Stimulated activated CD4-positive, alpha-beta T cell treated with anti-CD3 and anti-CD28 coated beads, Interleukin-1b, Interleukin-23, amount 100 ng/mL, for 48 hours (primary cell): ENCODE data around the gene SDHAF1.
A peak's percentile ranks its signal among the peaks of the same experiment; 100 is the strongest.
"Not testable (repeated sequence)": the region's sequence is repeated elsewhere in the genome, so short reads cannot be mapped to it uniquely, and the experiment has no call there.

Experiments
- DNase-seq: peaks from one replicate; pipeline ENCODE4 v3.0.0-alpha.2; 2020

The SDHAF1 gene, protein sequence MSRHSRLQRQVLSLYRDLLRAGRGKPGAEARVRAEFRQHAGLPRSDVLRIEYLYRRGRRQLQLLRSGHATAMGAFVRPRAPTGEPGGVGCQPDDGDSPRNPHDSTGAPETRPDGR

DNA sequence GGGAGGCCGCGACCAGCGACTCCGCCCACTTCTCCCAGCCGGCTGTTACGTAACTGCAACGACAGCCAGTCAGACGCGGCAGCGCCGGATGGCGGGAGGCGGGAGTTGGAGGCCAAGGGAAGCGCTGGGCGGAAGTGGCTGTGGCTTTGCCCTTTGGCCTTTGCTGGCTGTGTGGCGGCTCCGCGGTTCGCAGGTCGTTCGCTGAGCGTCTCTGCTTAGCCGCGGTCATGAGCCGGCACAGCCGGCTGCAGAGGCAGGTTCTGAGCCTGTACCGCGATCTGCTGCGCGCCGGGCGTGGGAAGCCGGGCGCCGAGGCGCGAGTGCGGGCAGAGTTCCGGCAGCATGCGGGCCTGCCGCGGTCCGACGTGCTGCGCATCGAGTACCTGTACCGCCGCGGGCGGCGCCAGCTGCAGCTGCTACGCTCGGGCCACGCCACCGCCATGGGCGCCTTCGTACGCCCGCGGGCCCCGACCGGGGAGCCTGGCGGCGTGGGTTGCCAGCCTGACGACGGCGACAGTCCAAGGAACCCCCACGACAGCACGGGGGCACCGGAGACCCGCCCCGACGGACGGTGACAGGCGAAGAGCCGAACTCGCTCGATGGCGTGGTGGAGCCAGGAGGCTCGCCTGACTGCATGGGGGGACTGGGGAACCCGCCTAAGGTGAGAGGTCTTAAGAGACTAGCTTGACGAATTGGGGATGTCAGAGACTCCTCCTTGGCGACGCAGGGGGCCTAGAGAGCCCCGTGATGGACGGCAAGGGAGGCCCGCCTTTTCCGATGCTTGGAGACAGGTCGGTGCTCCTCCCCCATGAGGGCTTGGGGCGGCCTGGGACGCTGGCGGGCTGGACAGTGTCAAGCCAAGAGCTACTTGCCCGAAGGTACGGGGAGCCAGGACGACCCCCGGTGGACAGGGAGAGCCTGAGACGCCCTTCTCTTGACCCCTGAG is at the start of gene SDHAF1:
Gene SDHAF1 (plus strand): TSS at position 141 of the 946 bp plus-strand sequence. CDS start 87 bp downstream, at position 228.
- DNase-seq, result peak; percentile 96

GRCh38 chr19:35946203-35946602 is 48.8 kb upstream of the SDHAF1 start:
- no peak for DNase-seq

GRCh38 chr19:35949131-35949530 is 45.9 kb upstream of the SDHAF1 start:
- no peak for DNase-seq

DNA sequence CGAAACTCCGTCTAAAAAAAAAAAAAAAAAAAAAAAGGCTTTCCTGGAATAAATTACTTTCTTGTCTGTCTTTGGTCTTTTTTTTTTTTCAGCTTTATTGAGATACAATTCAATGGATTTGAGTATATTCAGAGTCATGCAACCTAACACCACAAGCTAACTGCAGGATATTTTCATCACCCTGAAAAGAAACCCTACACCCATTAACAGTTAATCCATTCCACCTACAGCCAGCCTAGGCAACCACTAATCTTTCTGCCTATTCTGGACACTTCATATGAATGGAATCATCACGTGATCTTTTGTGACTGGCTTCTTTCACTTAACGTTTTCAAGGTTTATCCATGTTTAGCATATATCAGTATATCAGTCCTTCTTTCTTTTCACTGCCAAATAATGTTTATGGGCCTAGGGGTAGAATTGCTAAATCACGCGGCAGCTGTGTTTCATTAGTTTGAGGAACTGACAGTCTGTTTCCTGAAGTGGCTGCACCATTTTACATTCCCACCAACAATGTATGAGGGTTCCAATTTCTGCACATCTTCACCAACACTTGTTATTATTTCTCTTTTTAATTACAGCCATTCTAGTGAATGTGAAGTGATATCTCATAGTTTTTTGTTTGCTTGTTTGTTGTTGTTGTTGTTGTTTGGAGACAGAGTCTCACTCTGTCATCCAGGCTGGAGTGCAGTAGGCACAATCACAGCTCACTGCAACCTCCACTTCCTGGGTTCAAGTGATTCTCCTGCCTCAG is 38.9 kb upstream of the SDHAF1 start:
- no peak for DNase-seq

- DNase-seq, result not testable (repeated sequence)
Measured at GRCh38 chr19:35957411-35957810, 37.6 kb upstream of the SDHAF1 start.

DNA sequence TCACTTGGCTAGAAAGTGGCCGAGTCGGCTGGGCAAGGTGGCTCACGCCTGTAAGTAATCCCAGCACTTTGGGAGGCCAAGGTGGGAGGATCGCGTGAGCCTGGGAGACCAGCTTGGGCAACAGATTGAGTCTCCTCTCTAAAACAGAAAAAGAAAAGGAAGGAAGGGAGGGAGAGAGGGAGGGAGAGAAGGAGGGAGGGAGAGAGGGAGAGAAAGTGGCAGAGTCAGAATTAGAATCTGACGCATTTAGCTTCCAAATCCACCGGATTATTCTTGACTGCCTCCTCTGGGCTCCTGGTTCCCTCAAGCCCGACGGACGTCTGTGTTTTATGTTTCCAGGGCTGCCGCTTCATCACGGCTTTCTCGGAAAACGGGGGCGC is 36.3 kb upstream of the SDHAF1 start:
- DNase-seq, result no peak

GRCh38 chr19:35959040-35959967 is 35.7 kb upstream of the SDHAF1 start:
- peak; percentile 68 for DNase-seq

DNA sequence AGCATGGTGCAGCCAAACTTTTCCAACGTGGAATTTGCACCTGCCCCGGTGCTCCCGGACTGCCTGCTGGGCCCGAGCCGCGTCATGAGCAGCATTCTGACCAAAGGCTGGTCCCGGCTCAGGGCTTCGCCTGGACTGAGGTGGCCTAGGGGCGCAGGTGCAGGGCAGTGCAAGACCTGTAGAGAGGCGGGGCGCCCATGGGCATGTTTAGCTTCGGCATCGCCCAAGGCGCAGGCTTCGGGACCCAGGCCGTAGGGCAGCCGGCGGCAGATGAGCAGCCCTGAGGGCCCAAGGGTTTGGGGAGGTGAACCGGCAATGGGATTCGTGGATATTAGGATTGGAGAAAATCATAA is 35.0 kb upstream of the SDHAF1 start:
- DNase-seq, result no peak

- no peak for DNase-seq
Measured at GRCh38 chr19:35960432-35960972, 34.5 kb upstream of the SDHAF1 start.

DNA sequence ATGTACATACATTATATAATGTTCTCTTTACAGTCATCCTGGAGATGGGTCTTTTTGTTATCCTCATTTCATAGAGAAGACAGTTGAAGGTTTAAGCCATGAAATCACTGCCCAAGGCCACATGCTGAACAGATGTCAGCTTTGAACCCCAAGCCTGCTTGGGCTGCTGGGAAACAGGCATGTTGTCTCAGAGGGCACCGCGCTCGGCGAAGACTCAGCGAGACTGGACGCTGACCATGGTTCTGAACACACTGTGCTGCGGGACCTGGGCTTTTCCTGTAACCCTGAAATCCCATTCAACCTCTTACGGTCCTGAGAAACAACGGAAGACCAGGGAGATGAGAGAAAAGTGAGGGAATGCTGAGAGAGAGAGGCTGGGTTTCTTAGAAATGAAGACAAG is 31.5 kb upstream of the SDHAF1 start:
- peak; percentile 30 for DNase-seq

GRCh38 chr19:35966771-35967170 is 28.2 kb upstream of the SDHAF1 start:
- no peak for DNase-seq

GRCh38 chr19:35973487-35973886 is 21.5 kb upstream of the SDHAF1 start:
- no peak for DNase-seq

- no peak for DNase-seq
Measured at GRCh38 chr19:35975608-35976214, 19.3 kb upstream of the SDHAF1 start.

GRCh38 chr19:35977446-35978222 is 17.4 kb upstream of the SDHAF1 start:
- DNase-seq, result peak; percentile 45

DNA sequence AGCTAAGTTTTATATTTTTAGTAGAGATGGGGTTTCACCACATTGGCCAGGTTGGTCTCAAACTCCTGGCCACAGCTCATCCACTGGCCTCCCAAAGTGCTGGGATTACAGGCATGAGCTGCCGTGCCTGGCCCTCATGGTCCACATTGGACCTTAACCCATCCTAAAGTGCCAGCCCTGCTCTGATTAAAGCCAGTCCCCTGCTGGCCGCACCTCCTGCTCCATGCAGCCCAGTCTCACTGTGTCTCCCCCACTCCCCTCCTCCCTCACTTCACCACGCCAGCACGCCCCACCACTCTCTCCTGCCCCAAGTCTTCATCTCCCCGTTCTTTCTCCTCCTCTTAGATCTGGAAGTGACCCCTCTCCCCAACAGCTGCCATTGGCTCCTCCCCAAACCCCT is 16.7 kb upstream of the SDHAF1 start:
- no peak for DNase-seq

- no peak for DNase-seq
Measured at GRCh38 chr19:35978832-35979365, 16.1 kb upstream of the SDHAF1 start.

DNA sequence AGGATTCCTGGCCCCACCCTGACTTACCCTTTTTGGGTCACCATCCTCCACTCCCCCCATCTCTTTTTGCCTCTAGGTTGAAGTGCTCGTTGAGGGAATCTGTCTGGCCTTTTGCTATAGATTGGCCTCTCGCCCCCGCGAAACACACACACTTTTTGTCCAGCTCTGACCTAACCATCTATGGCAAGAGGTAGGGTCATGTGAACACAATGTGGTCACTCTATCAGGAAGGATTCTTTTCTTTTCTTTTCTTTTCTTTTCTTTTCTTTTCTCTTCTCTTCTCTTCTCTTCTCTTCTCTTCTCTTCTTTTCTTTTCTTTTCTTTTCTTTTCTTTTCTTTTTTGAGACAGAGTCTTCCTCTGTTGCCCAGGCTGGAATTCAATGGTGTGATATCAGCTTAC is 14.0 kb upstream of the SDHAF1 start:
- DNase-seq, result not testable (repeated sequence)

DNA sequence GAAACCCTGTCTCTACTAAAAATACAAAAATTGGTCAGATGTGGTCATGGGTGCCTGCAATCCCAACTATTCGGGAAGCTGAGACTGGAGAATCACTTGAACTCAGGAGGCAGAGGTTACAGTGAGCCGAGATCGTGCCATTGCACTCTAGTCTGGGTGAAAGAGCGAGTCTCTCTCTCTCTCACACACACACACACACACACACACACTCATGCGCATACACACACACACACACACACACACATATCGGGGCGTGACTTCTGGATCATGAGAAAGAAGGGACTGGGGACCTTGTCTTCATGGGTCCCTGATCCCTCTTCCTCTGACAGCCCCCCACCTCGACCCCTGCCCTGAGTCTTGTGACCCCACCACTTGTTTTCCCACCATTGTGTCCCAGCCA is 11.8 kb upstream of the SDHAF1 start:
- no peak for DNase-seq

- no peak for DNase-seq
Measured at GRCh38 chr19:35986111-35986510, 8.9 kb upstream of the SDHAF1 start.

GRCh38 chr19:35986664-35987570 is 8.1 kb upstream of the SDHAF1 start:
- DNase-seq, result no peak
